ENCODE data around the gene SLC2A10.

- TF ChIP-seq CTCF (conservative IDR thresholded peaks at IDR 0.05; ENCODE audit: low read length) (no peak), EZH2phosphoT487 (IDR thresholded peaks at IDR 0.05; ENCODE audit: borderline replicate concordance) (no peak)
Measured at GRCh38 chr20:46717818-46718541, 8.5 kb downstream of the SLC2A10 start.

All from Loucy (cell line).